T-helper 1 cell treated with Interleukin-12 subunit alpha and Interleukin-12 subunit beta and Interleukin-4 antibody, amounts not matched to agents 30 ng/mL and 1 ng/mL, for 36 hours (primary cell): ENCODE results near the gene AP1G1. TPM values are rescaled to one million over a fixed set of nuclear protein-coding genes. Genes with fewer than 3 reads are reported as not detected.
"Not testable (repeated sequence)": the region's sequence is repeated elsewhere in the genome, so short reads cannot be mapped to it uniquely, and the experiment has no call there.

ENCODE experiments used
- intact Hi-C: fragments of 100-400 bp; cut with micrococcal nuclease; formaldehyde crosslinking; loops from one replicate; pipeline ENCODE4 v1.15.1; 2024
- total RNA-seq: library from RNA; stranded (reverse); gene quantifications from 2 replicates; pipeline ENCODE4 v1.2.3, GENCODE V29; 2022

The AP1G1 gene
- total RNA-seq, 1 donor from 2014 or later: 101 TPM

DNA sequence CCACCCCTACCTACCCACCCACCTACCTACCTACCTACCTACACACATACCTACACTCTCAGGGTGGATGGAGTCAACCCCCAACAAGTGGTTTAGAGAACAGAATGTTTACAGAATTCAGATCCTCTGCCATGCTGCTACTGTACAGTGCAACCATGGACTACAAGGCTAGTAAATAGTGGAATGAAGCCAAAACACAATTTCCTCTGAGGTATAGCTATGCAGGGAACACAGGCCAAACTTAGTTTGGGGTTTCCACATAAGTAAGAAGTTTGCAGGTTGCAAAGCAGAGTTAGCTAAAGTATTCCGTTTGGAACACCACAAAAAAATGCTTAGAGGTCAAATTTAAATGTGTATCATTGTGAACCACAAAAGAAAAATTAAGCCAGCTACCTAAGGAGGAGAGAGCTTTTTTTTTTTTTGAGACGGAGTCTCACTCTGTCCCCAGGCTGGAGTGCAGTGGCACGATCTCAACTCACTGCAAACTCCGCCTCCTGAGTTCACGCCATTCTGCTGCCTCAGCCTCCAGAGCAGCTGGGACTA is 2.7 kb upstream of the AP1G1 start:
- intact Hi-C loops: no loop called here

DNA sequence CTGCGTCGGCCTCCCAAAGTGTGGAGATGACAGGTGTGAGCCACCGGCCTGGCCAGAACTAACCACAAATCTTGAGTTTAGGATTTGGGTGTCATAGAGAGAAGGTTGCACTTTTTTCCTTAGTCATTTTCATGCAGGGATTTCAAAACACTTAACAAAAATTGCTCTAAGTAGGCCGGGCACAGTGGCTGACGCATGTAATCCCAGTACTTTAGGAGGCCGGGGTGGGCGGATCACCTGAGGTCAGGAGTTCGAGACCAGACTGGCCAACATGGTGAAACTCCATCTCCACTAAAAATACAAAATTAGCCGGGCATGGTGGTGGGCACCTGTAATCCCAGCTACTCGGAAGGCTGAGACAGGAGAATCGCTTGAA is 1.5 kb upstream of the AP1G1 start:
- intact Hi-C loops: not testable (repeated sequence)

DNA sequence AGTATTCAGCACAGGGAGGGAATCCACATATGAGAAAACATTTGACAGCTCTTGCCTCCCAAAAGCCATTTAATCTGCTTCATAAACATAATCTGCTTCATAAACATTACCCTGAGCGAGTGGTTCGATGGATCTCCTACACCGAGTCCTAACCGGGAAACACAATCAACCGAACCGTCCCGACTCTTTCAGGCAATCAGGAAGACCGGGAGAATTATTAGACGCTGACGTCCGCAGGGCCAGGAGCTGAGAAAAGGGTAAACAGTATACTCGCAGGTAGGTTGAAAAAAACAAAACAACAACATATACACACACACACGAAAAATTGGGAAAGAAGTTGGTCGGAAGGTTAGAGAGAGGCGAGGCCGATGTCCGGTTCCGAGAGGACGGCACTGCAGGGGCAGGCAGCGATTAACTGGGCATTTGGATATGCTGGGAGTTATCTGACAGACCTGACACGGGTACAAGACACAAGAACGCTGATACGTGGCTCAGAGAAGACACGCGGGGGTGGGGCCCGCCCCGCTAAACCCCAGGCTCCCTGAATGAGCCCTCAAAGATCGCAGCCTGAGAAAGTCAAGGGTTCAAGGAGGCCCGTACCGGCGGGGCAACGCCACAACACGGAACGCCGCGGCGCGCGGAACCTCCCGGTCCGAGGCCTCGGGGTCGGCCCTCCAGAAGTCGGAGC is 585 bp downstream of the AP1G1 start:
- intact Hi-C loops: loop anchor here (1.0 to 5.0 kb wide), 3 partner anchors 285 to 854 kb away; partner anchors contain the start of genes DHX38, TXNL4B and ZNF23

DNA sequence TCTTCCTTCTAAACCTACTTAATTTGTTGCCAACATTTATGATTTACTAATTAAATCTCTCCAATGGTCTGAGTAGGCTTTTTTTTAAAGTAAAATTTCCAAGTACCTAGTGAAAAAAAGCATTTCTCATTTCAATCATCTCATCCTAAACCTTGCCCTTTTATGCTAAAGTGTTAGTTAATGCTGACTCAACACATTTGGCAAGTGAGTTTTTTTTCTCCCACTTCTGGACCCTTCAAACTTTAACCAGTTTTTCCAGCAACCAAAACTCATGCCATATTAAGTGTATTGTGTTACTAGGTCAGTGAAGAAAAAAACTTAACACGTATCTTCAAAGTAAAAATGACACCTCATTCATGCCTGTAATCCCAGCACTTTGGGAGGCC is 5.3 kb downstream of the AP1G1 start:
- intact Hi-C loops: no loop called here

DNA sequence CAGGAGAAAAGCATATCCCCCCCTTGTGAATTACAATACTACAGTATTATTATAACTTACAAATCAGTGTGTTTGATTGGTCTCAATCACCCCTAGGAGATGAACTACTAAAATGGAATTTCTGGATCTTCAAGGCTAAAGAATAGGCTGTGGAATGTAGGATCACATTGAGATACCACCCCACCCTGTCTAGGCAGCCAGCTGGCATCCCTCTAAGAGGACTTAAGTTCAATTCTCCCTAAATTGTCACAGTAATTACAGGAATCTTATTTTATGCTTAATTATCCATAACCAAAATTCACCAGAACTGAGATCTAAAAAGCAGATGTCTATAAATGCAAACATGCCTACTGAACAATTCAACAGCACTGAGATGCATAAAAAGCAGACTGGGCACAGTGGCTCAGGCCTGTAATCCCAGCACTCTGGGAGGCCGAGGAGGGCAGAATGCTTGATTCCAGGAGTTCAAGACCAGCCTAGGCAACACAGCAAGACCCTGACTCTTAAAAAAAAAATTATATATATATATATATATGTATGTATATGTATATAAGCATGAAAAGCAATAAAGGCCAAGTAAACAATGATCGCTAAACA is 12.0 kb downstream of the AP1G1 start:
- intact Hi-C loops: no loop called here

DNA sequence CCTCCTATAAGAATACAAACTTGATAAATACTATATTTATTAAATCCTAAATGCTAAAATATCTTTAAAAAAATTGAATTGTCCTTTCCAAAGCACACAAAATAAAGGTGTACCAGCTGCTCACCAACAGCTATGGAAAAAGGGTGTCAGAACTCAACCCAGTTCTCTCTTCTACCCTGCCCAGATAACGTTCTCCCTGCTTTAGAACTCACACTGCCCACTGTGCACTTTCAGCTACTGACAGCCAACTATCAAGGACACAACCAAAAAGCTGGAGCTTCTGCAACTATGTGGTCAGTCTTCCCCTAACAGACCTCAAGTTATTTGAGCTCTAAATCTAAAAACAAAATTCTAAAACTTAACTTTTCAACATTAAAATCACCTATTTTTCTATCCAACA is 13.7 kb downstream of the AP1G1 start:
- intact Hi-C loops: loop anchor here (5.0 kb wide), 2 partner anchors 102 to 167 kb away; partner anchors contain the start of gene IST1

DNA sequence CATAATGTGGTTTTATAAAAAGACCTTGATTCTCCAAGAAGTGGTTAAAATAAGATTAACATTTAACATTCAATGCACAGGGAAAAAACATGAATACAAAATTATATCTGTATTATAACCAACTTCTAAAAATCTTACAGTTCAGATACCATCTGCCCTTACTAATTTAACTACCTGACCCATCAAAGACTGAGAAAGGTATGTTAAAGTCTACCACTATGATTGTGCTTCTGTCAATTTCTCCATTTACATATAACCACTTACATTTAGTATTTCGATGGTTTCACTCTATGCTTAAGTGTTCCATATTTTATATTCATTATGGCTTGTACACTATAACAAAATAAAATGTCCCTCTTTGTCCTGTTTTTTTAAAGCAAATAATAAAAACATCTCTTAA is 14.6 kb downstream of the AP1G1 start:
- intact Hi-C loops: loop anchor here (5.0 kb wide), 2 partner anchors 103 to 168 kb away; partner anchors contain the start of gene IST1

DNA sequence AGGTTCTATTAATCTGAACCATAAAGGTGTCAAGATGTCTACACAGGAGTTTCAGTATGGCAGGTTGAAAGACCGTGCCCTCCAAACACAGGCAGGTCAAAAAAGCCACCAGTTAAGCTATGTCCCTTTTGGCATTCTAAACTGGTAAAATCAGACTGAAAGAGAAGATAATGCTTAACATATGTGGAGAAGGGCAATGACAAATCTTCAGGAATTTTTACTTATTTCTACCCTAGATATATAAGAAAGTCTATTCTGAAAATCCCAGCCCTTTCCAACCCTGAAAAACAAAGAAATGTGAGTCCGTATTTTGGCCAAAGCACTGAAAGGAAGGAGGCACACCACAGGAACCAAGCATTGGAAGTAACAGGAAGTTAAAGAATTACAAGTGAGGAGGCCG is 16.5 kb downstream of the AP1G1 start:
- intact Hi-C loops: loop anchor here (5.0 kb wide), 2 partner anchors 105 to 170 kb away; partner anchors contain the start of gene IST1

DNA sequence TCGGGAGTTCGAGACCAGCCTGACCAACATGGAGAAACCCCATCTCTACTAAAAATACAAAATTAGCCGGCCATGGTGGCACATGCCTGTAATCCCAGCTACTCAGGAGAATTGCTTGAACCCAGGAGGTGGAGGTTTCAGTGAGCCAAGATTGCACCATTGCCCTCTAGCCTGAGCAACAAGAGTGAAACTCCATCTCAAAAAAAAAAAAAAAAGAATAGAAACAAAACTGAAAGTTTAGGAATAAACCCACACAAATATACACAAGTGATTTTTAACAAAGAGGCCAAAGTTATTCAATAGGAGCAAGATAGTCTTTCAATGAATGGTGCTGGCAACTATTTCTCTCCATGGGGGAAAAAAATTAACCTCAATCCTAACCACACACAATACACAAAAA is 18.3 kb downstream of the AP1G1 start:
- intact Hi-C loops: loop anchor here (5.0 kb wide), 2 partner anchors 107 to 172 kb away; partner anchors contain the start of gene IST1

DNA sequence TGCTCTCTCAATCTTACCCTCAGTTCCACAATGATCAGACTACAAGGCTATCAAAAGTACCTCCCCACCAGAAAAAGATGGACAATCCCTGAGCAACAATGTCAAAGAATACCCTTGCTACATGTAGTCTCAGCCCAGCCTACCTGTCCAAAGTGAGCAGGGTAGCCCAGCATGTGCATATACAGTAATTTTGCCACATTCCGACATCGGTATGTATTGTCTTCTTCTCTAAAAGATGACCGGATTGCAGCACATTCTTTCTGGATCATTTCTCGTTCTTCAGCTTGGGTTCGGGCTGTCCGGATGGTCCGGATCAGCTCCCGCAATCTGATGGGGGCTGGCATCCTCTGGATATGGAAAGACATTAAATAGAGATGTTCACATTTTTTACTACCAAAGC is 19.5 kb downstream of the AP1G1 start:
- intact Hi-C loops: no loop called here

DNA sequence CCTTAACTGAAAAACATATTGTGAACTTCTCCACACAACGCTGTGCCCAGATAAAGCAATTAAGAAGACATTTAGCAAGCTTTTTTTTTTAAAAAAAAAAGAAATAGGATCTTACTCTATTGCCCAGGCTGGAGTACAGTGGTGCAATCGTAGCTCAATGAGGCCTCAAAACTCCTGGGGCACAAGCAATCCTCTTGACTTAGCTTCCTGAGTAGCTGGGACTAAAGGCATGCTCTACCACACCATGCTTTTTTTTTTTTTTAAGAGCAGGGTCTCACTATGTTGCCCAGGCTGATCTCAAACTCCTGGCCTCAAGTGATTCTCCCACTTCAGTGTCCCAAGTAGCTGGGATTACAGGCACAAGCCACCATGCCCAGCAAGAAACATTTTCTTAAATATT is 20.1 kb downstream of the AP1G1 start:
- intact Hi-C loops: no loop called here

DNA sequence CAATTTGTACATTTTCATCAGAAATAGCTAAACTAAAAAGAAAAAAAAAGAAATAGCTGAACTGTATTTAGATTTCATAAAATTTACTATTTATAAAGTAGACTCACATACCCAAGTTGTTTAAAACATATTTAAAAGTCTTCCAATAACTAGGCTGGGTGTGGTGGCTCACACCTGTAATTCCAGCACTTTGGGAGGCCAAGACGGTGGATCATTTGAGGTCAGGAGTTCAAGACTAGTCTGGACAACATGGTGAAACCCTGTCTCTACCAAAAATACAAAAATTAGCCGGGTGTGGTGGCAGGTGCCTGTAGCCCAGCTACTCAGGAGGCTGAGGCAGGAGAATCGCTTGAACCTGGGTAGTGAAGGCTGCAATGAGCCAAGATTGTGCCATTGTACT is 23.5 kb downstream of the AP1G1 start:
- intact Hi-C loops: not testable (repeated sequence)

DNA sequence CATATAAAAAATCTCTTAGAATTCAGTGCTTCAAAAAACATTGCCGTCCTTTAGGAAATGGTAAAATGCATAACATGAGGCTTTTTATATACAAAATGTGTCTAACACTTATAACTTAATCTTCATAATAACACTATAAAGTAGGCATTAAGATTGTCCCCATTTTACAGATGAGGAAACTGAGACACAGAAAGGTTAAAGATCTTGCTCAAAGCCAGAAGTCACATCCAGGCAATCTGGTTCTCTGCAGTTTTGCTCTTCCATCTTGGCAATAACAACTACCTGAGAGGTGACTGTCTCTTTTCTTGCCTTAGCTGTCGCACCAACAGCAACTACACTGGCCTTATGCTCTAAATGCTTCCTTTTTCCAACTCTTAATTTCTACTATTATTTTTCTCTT is 24.5 kb downstream of the AP1G1 start:
- intact Hi-C loops: no loop called here

DNA sequence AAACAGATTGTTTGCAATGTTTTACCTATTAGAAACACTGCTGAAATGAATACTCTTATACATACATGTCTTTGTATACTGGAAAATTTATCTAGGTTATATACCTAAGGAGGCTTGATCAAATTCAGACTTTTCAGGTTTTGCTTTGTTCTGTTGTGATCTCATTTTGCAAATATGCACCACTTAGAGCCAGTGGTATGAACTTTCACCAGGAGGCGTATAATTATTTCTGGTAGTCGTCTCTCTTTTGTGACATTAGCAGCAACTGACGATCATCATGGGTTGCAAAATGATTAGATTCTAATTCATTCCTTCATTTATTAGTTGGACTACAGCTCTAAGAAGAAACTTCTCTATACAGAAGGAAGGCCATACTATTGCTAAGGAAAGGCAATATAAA is 26.9 kb downstream of the AP1G1 start:
- intact Hi-C loops: no loop called here

DNA sequence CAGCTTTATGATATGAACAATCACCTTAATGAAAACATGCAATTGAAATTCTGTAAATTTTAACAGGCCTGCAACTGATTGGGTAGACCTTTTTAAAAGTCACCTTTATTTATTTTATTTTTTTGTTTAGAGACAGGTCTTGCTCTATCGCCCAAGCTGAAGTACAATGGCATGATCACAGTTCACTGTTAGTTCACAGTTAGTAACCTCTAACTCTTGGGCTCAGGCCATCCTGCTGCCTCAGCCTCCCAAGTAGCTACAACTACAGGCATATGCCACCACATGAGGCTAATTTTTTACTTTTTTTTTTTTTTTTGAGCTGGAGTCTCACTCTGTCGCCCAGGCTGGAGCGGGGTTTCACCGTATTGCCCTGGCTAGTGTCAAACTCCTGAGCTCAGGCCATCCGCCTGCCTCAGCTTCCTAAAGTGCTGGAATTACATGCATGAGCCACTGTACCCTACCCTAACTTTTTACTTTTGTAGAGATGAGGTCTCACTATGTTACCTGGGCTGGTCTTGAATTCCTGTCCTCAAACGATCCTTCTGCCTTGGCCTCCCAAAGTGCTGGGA is 28.0 kb downstream of the AP1G1 start:
- intact Hi-C loops: no loop called here

DNA sequence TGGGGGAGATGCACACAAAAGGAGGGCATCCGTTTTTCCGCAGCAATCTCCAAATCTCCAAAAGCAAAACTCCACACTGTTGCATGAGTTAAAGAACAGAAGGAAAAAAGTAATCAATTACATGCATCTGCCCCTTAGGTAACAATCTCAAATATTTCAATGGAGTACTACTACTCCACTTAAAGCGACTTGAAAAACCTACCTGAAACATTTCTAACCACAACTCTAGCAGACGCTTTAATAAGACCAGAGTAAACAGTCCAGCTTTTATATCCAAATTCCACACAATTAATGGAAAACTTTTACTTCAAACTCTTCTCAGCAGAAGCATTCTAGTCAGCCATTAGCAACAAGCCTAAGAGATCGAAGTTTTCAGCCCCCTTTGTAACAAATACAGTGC is 29.9 kb downstream of the AP1G1 start:
- intact Hi-C loops: no loop called here

DNA sequence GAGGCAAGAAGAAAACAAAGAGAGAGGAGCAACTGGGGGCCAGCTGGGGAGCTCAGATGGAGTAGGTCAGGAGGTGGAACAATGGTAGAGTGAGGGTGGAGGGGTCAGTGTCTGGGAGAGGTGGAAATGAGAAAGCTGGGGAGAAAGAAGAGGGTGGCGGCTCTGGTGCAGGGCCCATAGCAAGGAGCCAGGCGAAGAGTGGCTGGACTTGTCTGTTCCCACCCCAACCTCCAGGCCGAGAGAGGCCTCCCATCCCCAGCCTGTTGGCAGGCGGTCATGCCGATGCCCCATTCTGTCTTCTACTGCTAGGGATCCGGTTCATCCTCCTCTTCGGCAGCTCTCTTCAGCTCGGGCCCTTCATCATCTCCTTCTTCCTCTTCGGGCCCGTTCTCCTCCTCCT is 31.3 kb downstream of the AP1G1 start:
- intact Hi-C loops: no loop called here

DNA sequence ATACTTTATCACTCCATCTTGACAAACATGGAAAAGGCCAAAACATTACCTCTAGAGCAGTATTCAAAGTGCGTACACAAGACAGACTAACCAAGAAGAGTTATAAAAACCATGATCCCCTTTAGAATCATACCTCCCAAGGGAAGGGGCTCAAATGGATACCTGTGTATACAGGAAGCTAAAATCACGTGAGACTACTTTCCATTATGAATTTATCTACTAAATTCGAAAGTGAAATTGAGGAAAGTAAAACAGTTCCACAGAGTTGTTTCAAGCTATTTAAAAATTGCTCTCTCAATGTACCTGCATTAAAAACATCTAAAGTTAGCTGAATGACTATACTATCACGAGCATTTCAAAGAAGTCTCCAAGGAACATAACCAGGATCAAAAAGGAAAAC is 32.7 kb downstream of the AP1G1 start:
- intact Hi-C loops: no loop called here

DNA sequence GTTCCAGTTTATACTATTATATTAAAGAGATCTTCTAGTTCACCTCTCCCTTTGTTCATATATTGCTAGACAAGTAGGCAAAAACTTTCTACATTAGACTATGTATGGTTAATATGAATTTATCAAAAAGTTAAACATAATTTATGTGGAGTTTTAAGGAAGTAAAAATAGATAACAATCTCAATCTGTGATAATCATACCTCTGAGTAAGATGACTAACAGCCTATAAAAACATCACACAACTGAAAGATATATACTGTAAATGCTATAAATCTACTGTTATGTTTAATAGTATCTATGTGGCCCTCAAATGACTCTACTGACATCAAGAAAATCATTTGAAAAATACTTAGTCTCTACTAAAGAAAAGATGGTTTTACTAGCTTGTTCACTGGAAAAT is 37.1 kb downstream of the AP1G1 start:
- intact Hi-C loops: no loop called here

DNA sequence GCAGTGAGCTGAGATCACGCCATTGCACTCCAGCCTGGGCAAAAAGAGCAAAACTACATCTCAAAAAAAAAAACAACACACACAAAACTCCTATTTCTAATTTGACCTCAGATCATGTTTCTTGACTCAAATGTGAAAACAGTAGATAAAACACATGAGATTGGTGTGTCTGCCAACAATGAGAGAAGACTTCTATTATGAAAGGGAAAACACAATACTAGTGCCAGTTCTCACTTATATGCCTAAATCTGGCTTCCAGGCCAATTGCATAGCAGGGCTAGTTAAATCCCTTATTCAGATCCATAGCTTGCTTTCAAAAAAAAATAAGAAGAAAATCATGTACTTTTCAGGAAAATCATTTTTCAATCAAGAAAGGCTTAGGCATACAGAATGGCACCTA is 39.4 kb downstream of the AP1G1 start:
- intact Hi-C loops: no loop called here

DNA sequence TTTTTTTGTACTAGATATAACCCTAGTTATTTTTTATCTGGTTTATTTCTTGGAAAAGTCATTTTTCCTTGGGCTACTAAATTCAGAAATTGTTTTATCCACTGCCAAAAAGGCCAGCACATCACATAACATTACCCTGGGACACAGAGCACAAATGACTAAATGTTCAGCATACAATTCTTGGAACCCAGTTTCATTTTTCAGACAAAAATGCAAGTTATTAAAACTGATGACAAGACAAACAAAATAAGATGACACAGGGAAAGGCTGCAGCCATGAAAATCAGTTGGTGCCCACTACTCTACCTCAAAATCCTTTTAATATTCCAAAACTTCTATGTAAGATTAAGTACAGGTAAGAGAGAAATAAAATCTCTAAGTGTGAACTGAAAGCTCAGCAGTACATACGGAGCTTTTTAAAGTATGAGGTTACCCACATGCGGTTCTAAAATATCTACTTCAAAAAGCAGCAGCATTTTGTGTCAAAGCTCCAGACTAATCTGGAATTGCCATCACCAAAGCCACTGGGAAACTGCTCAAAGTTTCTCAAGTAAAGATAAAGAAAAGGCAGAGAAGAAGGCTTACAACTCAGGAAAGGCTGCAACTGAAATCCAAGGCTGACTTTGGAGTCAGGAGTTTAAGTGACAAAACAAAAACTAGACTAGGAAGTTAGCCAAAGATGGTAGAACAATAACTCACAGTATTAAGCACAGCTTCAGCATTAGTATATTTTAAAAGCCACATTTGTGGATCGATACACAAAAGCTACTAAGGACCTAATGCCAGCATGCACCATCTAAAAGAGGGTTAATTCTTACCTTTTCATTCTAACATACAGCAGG is 41.4 kb downstream of the AP1G1 start:
- intact Hi-C loops: no loop called here

DNA sequence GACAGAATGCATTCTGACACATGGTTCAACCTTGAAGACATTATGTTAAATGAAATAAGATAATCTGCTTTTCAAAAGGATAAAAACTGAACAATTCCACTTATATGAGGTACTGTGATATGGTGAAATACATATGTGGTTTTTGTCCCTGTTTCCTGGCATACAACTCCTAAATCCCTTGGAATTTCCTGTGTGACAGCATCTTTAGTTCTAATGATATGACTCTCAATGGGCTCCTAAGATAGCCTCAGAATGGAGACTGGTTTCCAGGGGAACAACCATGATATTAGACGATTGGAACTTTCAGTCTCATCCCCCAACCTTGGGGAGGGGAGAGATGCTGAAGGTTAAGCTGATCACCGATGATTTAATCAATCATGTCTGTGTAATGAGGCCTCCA is 46.4 kb downstream of the AP1G1 start:
- intact Hi-C loops: no loop called here
